SK-N-SH treated with all-trans-retinoic acid at 6 μM for 48 hours (cell line): Measurements from ENCODE around the gene PPFIA1.

Source experiments
- ATAC-seq: fragments of 200-7000 bp; cut with Tn5 transposase; 3 replicates; pipeline ENCODE4 v1.9.1; 2020; ENCODE audit warnings: mild to moderate bottlenecking, moderate library complexity
- BACH2 ChIP-seq: fragments of 250-450 bp; sonication (Bioruptor Pico); IDR thresholded peaks from 2 replicates; pipeline ENCODE4 v1.9.0; 2021; ENCODE audit warnings: mild to moderate bottlenecking, borderline replicate concordance
- GLIS3 ChIP-seq: fragments of 250-450 bp; sonication (Bioruptor Pico); IDR thresholded peaks from 2 replicates; pipeline ENCODE4 v1.5.0; 2020; ENCODE audit warnings: mild to moderate bottlenecking, moderate library complexity
- ISL1 ChIP-seq: fragments of 250-450 bp; sonication (Bioruptor Pico); IDR thresholded peaks from 2 replicates; pipeline ENCODE4 v2.1.2; 2022; ENCODE audit warnings: mild to moderate bottlenecking, moderate library complexity
- OSR1 ChIP-seq: fragments of 250-450 bp; sonication (Bioruptor Pico); IDR thresholded peaks from 2 replicates; pipeline ENCODE4 v1.8.0; 2022; ENCODE audit warnings: moderate library complexity, mild to moderate bottlenecking, inconsistent platforms
- PATZ1 ChIP-seq: fragments of 250-450 bp; sonication (Bioruptor Pico); IDR thresholded peaks from 2 replicates; pipeline ENCODE4 v1.8.0; 2020; ENCODE audit warnings: mild to moderate bottlenecking, moderate library complexity, borderline replicate concordance
- PPARA ChIP-seq: fragments of 250-450 bp; sonication (Bioruptor Pico); IDR thresholded peaks from 2 replicates; pipeline ENCODE4 v1.5.0; 2020; ENCODE audit warnings: mild to moderate bottlenecking, borderline replicate concordance
- RARB ChIP-seq: fragments of 250-450 bp; sonication (Bioruptor Pico); IDR thresholded peaks from 2 replicates; pipeline ENCODE4 v1.8.0; 2021; ENCODE audit warnings: mild to moderate bottlenecking, moderate library complexity
- SNAI2 ChIP-seq: fragments of 250-450 bp; sonication (Bioruptor Pico); IDR thresholded peaks from 2 replicates; pipeline ENCODE4 v1.5.0; 2020; ENCODE audit warnings: mild to moderate bottlenecking, moderate library complexity
- TCF4 ChIP-seq: fragments of 250-450 bp; sonication (Bioruptor Pico); IDR thresholded peaks from 2 replicates; pipeline ENCODE4 v1.8.0; 2021; ENCODE audit warnings: mild to moderate bottlenecking, moderate library complexity, borderline replicate concordance
- TOX ChIP-seq: fragments of 250-450 bp; sonication (Bioruptor Pico); IDR thresholded peaks from 2 replicates; pipeline ENCODE4 v1.8.0; 2021; ENCODE audit warnings: mild to moderate bottlenecking, moderate library complexity, borderline replicate concordance
- ZC3H10 ChIP-seq: fragments of 250-450 bp; sonication (Bioruptor Pico); IDR thresholded peaks from 2 replicates; pipeline ENCODE4 v1.5.1; 2021; ENCODE audit warnings: mild to moderate bottlenecking, moderate library complexity
- ZFP3 ChIP-seq: fragments of 250-450 bp; sonication (Bioruptor Pico); IDR thresholded peaks from 2 replicates; pipeline ENCODE4 v1.5.0; 2020; ENCODE audit warnings: mild to moderate bottlenecking, moderate library complexity
- ZFP30 ChIP-seq: fragments of 450-650 bp; formaldehyde crosslinking; IDR thresholded peaks from 2 replicates; pipeline ENCODE4 v1.5.0; 2022; ENCODE audit warnings: mild to moderate bottlenecking, moderate library complexity
- ZNF565 ChIP-seq: fragments of 450-650 bp; formaldehyde crosslinking; conservative IDR thresholded peaks from 2 replicates; pipeline ENCODE4 v1.5.0; 2020; ENCODE audit warnings: low read depth, mild to moderate bottlenecking, moderate library complexity
- ZNF70 ChIP-seq: fragments of 450-650 bp; formaldehyde crosslinking; IDR thresholded peaks from 2 replicates; pipeline ENCODE4 v1.5.0; 2020; ENCODE audit warnings: mild to moderate bottlenecking, moderate library complexity
- ZNF8 ChIP-seq: fragments of 450-650 bp; formaldehyde crosslinking; IDR thresholded peaks from 2 replicates; pipeline ENCODE4 v1.5.0; 2020; ENCODE audit warnings: mild to moderate bottlenecking, moderate library complexity
- TF ChIP-seq, protein P1 (sequence below): fragments of 250-450 bp; sonication (Bioruptor Pico); IDR thresholded peaks from 2 replicates; pipeline ENCODE4 v1.5.0; 2020; ENCODE audit warnings: mild to moderate bottlenecking, moderate library complexity
- TF ChIP-seq, protein P2 (sequence below): fragments of 250-450 bp; sonication (Bioruptor Pico); IDR thresholded peaks from 2 replicates; pipeline ENCODE4 v1.5.1; 2020; ENCODE audit warnings: low read depth, mild to moderate bottlenecking, moderate library complexity
- TF ChIP-seq, protein P3 (sequence below): fragments of 250-450 bp; sonication (Bioruptor Pico); IDR thresholded peaks from 2 replicates; pipeline ENCODE4 v1.5.1; 2021; ENCODE audit warnings: mild to moderate bottlenecking, moderate library complexity

Gene PPFIA1

DNA sequence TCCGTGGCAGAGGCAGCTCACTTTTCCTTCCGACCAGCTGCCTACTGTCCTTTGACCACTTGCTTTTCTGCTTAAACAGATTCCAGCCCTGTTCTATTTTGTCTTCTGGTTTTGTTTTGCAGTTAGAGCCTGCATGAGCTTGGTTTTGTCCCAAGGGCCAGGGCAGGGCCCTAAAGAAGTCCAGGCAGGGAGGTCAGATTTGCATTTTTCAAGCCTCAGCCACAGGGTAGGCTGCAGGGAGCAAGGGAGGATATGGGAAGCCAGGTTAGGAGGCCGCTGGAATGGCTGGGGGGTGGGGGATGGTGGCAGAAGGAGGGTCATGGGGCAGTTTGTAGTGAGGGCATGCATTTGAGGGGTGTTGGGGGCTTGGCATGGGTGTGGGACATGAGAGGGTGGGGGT is 44.3 kb upstream of the PPFIA1 start:
- TF ChIP-seq, protein P1, sequence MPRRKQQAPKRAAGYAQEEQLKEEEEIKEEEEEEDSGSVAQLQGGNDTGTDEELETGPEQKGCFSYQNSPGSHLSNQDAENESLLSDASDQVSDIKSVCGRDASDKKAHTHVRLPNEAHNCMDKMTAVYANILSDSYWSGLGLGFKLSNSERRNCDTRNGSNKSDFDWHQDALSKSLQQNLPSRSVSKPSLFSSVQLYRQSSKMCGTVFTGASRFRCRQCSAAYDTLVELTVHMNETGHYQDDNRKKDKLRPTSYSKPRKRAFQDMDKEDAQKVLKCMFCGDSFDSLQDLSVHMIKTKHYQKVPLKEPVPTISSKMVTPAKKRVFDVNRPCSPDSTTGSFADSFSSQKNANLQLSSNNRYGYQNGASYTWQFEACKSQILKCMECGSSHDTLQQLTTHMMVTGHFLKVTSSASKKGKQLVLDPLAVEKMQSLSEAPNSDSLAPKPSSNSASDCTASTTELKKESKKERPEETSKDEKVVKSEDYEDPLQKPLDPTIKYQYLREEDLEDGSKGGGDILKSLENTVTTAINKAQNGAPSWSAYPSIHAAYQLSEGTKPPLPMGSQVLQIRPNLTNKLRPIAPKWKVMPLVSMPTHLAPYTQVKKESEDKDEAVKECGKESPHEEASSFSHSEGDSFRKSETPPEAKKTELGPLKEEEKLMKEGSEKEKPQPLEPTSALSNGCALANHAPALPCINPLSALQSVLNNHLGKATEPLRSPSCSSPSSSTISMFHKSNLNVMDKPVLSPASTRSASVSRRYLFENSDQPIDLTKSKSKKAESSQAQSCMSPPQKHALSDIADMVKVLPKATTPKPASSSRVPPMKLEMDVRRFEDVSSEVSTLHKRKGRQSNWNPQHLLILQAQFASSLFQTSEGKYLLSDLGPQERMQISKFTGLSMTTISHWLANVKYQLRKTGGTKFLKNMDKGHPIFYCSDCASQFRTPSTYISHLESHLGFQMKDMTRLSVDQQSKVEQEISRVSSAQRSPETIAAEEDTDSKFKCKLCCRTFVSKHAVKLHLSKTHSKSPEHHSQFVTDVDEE (CRISPR knock-in tag): no peak
- TF ChIP-seq ZNF70 (CRISPR knock-in tag) (no peak), ZNF565 (CRISPR knock-in tag) (no peak), SNAI2 (CRISPR knock-in tag) (no peak), PATZ1 (CRISPR knock-in tag) (no peak)
- no peak for ATAC-seq

GRCh38 chr11:70226967-70227366 is 43.5 kb upstream of the PPFIA1 start:
- TF ChIP-seq ZC3H10 (CRISPR knock-in tag) (no peak), ISL1 (CRISPR knock-in tag) (no peak), SNAI2 (CRISPR knock-in tag) (no peak), TCF4 (CRISPR knock-in tag) (no peak)

GRCh38 chr11:70229737-70230136 is 40.8 kb upstream of the PPFIA1 start:
- TF ChIP-seq, protein P2, sequence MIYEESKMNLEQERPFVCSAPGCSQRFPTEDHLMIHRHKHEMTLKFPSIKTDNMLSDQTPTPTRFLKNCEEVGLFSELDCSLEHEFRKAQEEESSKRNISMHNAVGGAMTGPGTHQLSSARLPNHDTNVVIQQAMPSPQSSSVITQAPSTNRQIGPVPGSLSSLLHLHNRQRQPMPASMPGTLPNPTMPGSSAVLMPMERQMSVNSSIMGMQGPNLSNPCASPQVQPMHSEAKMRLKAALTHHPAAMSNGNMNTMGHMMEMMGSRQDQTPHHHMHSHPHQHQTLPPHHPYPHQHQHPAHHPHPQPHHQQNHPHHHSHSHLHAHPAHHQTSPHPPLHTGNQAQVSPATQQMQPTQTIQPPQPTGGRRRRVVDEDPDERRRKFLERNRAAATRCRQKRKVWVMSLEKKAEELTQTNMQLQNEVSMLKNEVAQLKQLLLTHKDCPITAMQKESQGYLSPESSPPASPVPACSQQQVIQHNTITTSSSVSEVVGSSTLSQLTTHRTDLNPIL (CRISPR knock-in tag): no peak
- TF ChIP-seq OSR1 (no peak), PATZ1 (CRISPR knock-in tag) (no peak), ZNF70 (CRISPR knock-in tag) (no peak), BACH2 (no peak), ZC3H10 (CRISPR knock-in tag) (no peak), TOX (CRISPR knock-in tag) (no peak), PPARA (CRISPR knock-in tag) (no peak), RARB (no peak), ZFP30 (CRISPR knock-in tag) (no peak), GLIS3 (CRISPR knock-in tag) (no peak), ZNF565 (CRISPR knock-in tag) (no peak), ZNF8 (CRISPR knock-in tag) (no peak), ISL1 (CRISPR knock-in tag) (no peak), ZFP3 (CRISPR knock-in tag) (no peak), SNAI2 (CRISPR knock-in tag) (no peak)
- TF ChIP-seq, protein P1 (CRISPR knock-in tag): no peak
- TF ChIP-seq, protein P3, sequence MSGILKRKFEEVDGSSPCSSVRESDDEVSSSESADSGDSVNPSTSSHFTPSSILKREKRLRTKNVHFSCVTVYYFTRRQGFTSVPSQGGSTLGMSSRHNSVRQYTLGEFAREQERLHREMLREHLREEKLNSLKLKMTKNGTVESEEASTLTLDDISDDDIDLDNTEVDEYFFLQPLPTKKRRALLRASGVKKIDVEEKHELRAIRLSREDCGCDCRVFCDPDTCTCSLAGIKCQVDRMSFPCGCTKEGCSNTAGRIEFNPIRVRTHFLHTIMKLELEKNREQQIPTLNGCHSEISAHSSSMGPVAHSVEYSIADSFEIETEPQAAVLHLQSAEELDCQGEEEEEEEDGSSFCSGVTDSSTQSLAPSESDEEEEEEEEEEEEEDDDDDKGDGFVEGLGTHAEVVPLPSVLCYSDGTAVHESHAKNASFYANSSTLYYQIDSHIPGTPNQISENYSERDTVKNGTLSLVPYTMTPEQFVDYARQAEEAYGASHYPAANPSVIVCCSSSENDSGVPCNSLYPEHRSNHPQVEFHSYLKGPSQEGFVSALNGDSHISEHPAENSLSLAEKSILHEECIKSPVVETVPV (CRISPR knock-in tag): no peak

More at GRCh38 chr11:70226967-70227366, 43.5 kb upstream of the PPFIA1 start:
- ATAC-seq: peak; percentile 56; the same call in 2 of the 3 replicates

More at GRCh38 chr11:70229737-70230136, 40.8 kb upstream of the PPFIA1 start:
- no peak for ATAC-seq
